HepG2 (cell line): ENCODE data around the gene TPD52L2. TPM values are rescaled to one million over a fixed set of nuclear protein-coding genes. Genes with fewer than 3 reads are reported as not detected.

ENCODE experiments used
- ATAC-seq: fragments of 200-7000 bp; cut with Tn5 transposase; 3 replicates; pipeline ENCODE4 v1.9.1; 2020; ENCODE audit warnings: mild to moderate bottlenecking, moderate library complexity
- BruUV-seq: library from RNA; stranded (reverse); fragments of 400-500 nt; replicated peaks from 2 replicates; lab custom pipeline; 2021; lab: Mats Ljungman, UMichigan
- CTCF ChIA-PET: fragments of 300-600 bp; formaldehyde crosslinking; extraction: SDS; loops from one replicate; lab custom pipeline; 2021; ENCODE audit warnings: low total read pairs, inconsistent platforms, low intra/inter-chr PET ratio; lab: Yijun Ruan, JAX
- POLR2A ChIA-PET: fragments of 350-600 bp; sonication (Branson Sonifier 250); formaldehyde crosslinking; loops from one replicate; lab custom pipeline; 2020; ENCODE audit warnings: antibody characterized with exemption, inconsistent platforms; lab: Yijun Ruan, JAX
- DNase-seq: peaks from one replicate; pipeline ENCODE4 v3.0.0-alpha.2; 2015; ENCODE audit warnings: low spot score
- FAIRE-seq: peaks from 3 replicates; lab custom pipeline; 2011; peaks lifted over from hg19 to GRCh38; lab: Jason Lieb, UNC
- H2AFZ ChIP-seq: one replicate; pipeline ENCODE4 v1.6.1; 2011; ENCODE audit warnings: low read length, inconsistent platforms
- H3K27ac ChIP-seq: fragments of 300-600 bp; 3 replicates; pipeline ENCODE4 v1.8.0; 2011; ENCODE audit warnings: mixed run types, mild to moderate bottlenecking, mixed read lengths, low read length, inconsistent platforms; ENCODE audit not compliant: insufficient read depth; ENCODE audit errors: extremely low read length
- H3K27me3 ChIP-seq, 2 experiments: fragments of 200-600 bp in 1 of 2; 2 replicates in 1 of 2; 3 replicates in 1 of 2; pipeline versions ENCODE4 v1.6.0 to v1.8.0; 2011; ENCODE audit warnings: low read length in 2 of 2, mild to moderate bottlenecking in 2 of 2, moderate library complexity in 2 of 2, inconsistent platforms in 1 of 2; ENCODE audit not compliant: insufficient read depth in 2 of 2, control insufficient read depth in 1 of 2
- H3K36me3 ChIP-seq, 2 experiments: fragments of 200-600 bp in 1 of 2; replicated peaks in 1 of 2; 2 replicates in 1 of 2; 3 replicates in 1 of 2; pipeline versions ENCODE4 v1.5.1 to v1.8.0; 2011; ENCODE audit warnings: low read length in 2 of 2, inconsistent platforms in 1 of 2; ENCODE audit not compliant: insufficient read depth in 2 of 2, control insufficient read depth in 1 of 2
- H3K4me1 ChIP-seq: 2 replicates; pipeline ENCODE4 v1.5.1; 2012; ENCODE audit warnings: low read length, inconsistent platforms; ENCODE audit not compliant: insufficient read depth
- H3K4me2 ChIP-seq: 2 replicates; pipeline ENCODE4 v1.6.0; 2011; ENCODE audit warnings: low read depth, low read length, inconsistent platforms
- H3K4me3 ChIP-seq, 3 experiments: fragments of 200-600 bp in 1 of 3; sonication (generic), shearing (Covaris generic) in 1 of 3; replicated peaks in 1 of 3; 2 replicates each; pipeline ENCODE4 v1.5.1; 2011 to 2016; ENCODE audit warnings: low read length in 3 of 3, inconsistent platforms in 2 of 3, low read depth in 2 of 3, mild to moderate bottlenecking in 2 of 3, control low read depth in 1 of 3, mixed read lengths in 1 of 3; ENCODE audit not compliant: insufficient read depth in 1 of 3
- H3K79me2 ChIP-seq: one replicate; pipeline ENCODE4 v1.6.1; 2011; ENCODE audit warnings: low read length, inconsistent platforms; ENCODE audit not compliant: insufficient read depth
- H3K9ac ChIP-seq: 2 replicates; pipeline ENCODE4 v1.6.0; 2011; ENCODE audit warnings: mild to moderate bottlenecking, low read depth, low read length, inconsistent platforms; ENCODE audit not compliant: insufficient read depth
- H3K9me3 ChIP-seq: 2 replicates; pipeline ENCODE4 v1.5.1; 2012; ENCODE audit warnings: mild to moderate bottlenecking, low read length
- H4K20me1 ChIP-seq: 2 replicates; pipeline ENCODE4 v1.6.0; 2011; ENCODE audit warnings: inconsistent platforms, mild to moderate bottlenecking, low read length, moderate library complexity; ENCODE audit not compliant: insufficient read depth
- HNF4A ChIP-seq: sonication (generic); formaldehyde crosslinking; IDR thresholded peaks from 2 replicates; pipeline ENCODE4 v1.4.0; 2020; ENCODE audit warnings: missing genetic modification reagents
- HOXA5 ChIP-seq: sonication (generic); formaldehyde crosslinking; IDR thresholded peaks from 2 replicates; pipeline ENCODE4 v1.4.0; 2020; ENCODE audit warnings: missing genetic modification reagents
- MEF2D ChIP-seq: sonication (generic); formaldehyde crosslinking; IDR thresholded peaks from 2 replicates; pipeline ENCODE4 v1.5.1; 2020; ENCODE audit warnings: mild to moderate bottlenecking, missing genetic modification reagents
- MTA3 ChIP-seq: sonication (generic); formaldehyde crosslinking; IDR thresholded peaks from 2 replicates; pipeline ENCODE4 v1.4.0; 2020; ENCODE audit warnings: missing genetic modification reagents
- NR2F6 ChIP-seq, 2 experiments: IDR thresholded peaks; 2 replicates each; pipeline ENCODE4 v1.6.1; 2016; ENCODE audit warnings: antibody characterized with exemption in 1 of 2, mild to moderate bottlenecking in 1 of 2
- PATZ1 ChIP-seq: sonication (generic); formaldehyde crosslinking; IDR thresholded peaks from 2 replicates; pipeline ENCODE4 v1.4.0; 2020; ENCODE audit warnings: missing genetic modification reagents
- PRDM15 ChIP-seq: sonication (generic); formaldehyde crosslinking; IDR thresholded peaks from 2 replicates; pipeline ENCODE4 v1.4.0; 2020; ENCODE audit warnings: missing genetic modification reagents
- TAF1 ChIP-seq: sonication (generic); formaldehyde crosslinking; IDR thresholded peaks from 2 replicates; pipeline ENCODE4 v1.4.0; 2020; ENCODE audit warnings: missing genetic modification reagents
- TBX2 ChIP-seq: sonication (generic); formaldehyde crosslinking; IDR thresholded peaks from 2 replicates; pipeline ENCODE4 v1.5.0; 2020; ENCODE audit warnings: missing genetic modification reagents, mild to moderate bottlenecking, borderline replicate concordance
- TMF1 ChIP-seq: sonication (generic); formaldehyde crosslinking; IDR thresholded peaks from 2 replicates; pipeline ENCODE4 v1.8.1; 2022; ENCODE audit warnings: low read depth, missing genetic modification reagents
- ZNF263 ChIP-seq: sonication (generic); formaldehyde crosslinking; IDR thresholded peaks from 2 replicates; pipeline ENCODE4 v1.4.0; 2020; ENCODE audit warnings: missing genetic modification reagents
- ZNF274 ChIP-seq: sonication (generic); formaldehyde crosslinking; IDR thresholded peaks from 2 replicates; pipeline ENCODE4 v1.5.1; 2020; ENCODE audit warnings: mild to moderate bottlenecking, missing genetic modification reagents
- ZNF280B ChIP-seq: sonication (generic); formaldehyde crosslinking; IDR thresholded peaks from 2 replicates; pipeline ENCODE4 v1.5.0; 2020; ENCODE audit warnings: missing genetic modification reagents, mild to moderate bottlenecking, borderline replicate concordance
- ZNF460 ChIP-seq: sonication (generic); formaldehyde crosslinking; IDR thresholded peaks from 2 replicates; pipeline ENCODE4 v1.5.1; 2020; ENCODE audit warnings: missing genetic modification reagents, mild to moderate bottlenecking, borderline replicate concordance
- WGBS: methylation state at CpG from one replicate; pipeline ENCODE4 v1.1.6; 2017; ENCODE audit warnings: low lambda C conversion rate; 5-methylcytosine and 5-hydroxymethylcytosine counted together
- in situ Hi-C: cut with HindIII; loops from 2 replicates; pipeline ENCODE4 v1.10.0; 2017; ENCODE audit warnings: low pct_unique_long_range_greater_than_20kb; ENCODE audit not compliant: extremely low pct_ligation_motif_present
- intact Hi-C: fragments of 100-400 bp; cut with micrococcal nuclease; formaldehyde crosslinking; loops from one replicate; pipeline ENCODE4 v1.10.0; 2022; ENCODE audit not compliant: unreplicated experiment
- polyA plus RNA-seq, 8 experiments: library from polyadenylated mRNA; depleted of rRNA in 3 of 8; stranded (reverse) in 7 of 8; unstranded in 1 of 8; fragments of >200 nt; fragmentation: Illumina TruSeq in 4 of 8; extraction: Trizol in 4 of 8; gene quantifications; 2 replicates each; pipeline versions ENCODE4 v1.2.1 to v1.2.3, GENCODE V29; 2011 to 2016; ENCODE audit warnings: low read depth in 4 of 8, missing spikeins in 1 of 8, mixed read lengths in 1 of 8; ENCODE audit not compliant: insufficient read depth in 1 of 8
- total RNA-seq, 5 experiments: library from RNA; depleted of rRNA; stranded (reverse); fragments of >200 nt; fragmentation: Illumina TruSeq; extraction: Trizol; gene quantifications; 2 replicates each; pipeline ENCODE4 v1.2.3, GENCODE V29; 2016; ENCODE audit warnings: low read depth in 1 of 5
- TF ChIP-seq, protein P1 (sequence below): IDR thresholded peaks from 2 replicates; pipeline ENCODE4 v1.6.1; 2016; ENCODE audit warnings: mild to moderate bottlenecking

The TPD52L2 gene
- total and polyA plus RNA-seq, 2 of the 13 experiments (the other 11 are each of a cell fraction or from before 2014, with no cell fraction given), result 156 to 184 TPM

DNA sequence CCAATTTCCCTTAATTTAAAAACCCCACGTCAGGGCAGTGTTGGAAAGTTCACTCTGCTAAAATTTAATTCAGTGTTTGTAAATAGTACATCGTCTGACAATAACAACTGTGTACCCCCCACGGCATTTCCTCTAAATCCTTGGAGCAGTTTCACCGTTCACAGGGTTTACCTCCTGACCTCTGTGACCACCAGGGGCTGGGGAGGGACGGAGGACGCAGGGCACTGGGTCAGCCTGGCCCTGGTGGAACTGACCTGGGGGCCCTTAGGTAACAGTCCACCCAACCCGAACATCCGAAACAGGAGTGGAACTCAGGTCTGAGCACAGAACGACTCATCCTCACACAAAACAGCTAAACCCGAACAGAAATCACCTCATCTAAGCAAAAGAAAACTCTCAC is 36.1 kb upstream of the TPD52L2 start:
- Histone ChIP-seq H3K9me3 (no peaks in the 10 kb centered on the region), H3K27me3 (peaks cover 13 to 32% of the 10 kb centered on the region in 2 experiments), H3K4me2 (peak overlapping the region; percentile 88), H3K27ac (no peak overlapping the region), H3K4me3 (peak overlapping the region in 1 of 3 experiments; percentile 24; a peak in 1 of 6 replicates), H3K9ac (no peak overlapping the region), H3K4me1 (peaks cover 52% of the 10 kb centered on the region), H3K36me3 (no peaks in the 10 kb centered on the region), H4K20me1 (peaks cover 4% of the 10 kb centered on the region; the same call in 1 of the 2 replicates), H2AFZ (no peak overlapping the region), H3K79me2 (no peaks in the 10 kb centered on the region)
- CTCF ChIA-PET, result interaction anchor here (1.5 kb wide), 1 partner anchor 35 kb away, joined by 4 read pairs; no protein-coding TSS in a partner anchor
- DNase-seq (no peak), ATAC-seq (peak; percentile 19; the same call in 2 of the 3 replicates), FAIRE-seq (peak; percentile 23)
- WGBS, result 19% methylated on average over 10 of the region's 10 CpGs
- in situ Hi-C loops (no loop called here), intact Hi-C loops (no loop called here)
- POLR2A ChIA-PET, result interaction anchor here (2.6 kb wide), 1 partner anchor 36 kb away, joined by 9 read pairs; the partner anchor contains the start of gene TPD52L2
- no TSS peak for BruUV-seq
- 0 out of 2 replicates have a peak, but pooled peaks have one; percentile 22 for TF ChIP-seq ZNF263 (CRISPR knock-in tag)
- TF ChIP-seq HNF4A (CRISPR knock-in tag), result 0 out of 2 replicates have a peak, but pooled peaks have one; percentile 19
- TF ChIP-seq TMF1 (CRISPR knock-in tag), result no peak
- TF ChIP-seq PATZ1 (CRISPR knock-in tag), result peak; percentile 67
- no peak for TF ChIP-seq ZNF280B (CRISPR knock-in tag)
- no peak for TF ChIP-seq ZNF460
- no peak for TF ChIP-seq MTA3 (CRISPR knock-in tag)
- TF ChIP-seq, protein P1, sequence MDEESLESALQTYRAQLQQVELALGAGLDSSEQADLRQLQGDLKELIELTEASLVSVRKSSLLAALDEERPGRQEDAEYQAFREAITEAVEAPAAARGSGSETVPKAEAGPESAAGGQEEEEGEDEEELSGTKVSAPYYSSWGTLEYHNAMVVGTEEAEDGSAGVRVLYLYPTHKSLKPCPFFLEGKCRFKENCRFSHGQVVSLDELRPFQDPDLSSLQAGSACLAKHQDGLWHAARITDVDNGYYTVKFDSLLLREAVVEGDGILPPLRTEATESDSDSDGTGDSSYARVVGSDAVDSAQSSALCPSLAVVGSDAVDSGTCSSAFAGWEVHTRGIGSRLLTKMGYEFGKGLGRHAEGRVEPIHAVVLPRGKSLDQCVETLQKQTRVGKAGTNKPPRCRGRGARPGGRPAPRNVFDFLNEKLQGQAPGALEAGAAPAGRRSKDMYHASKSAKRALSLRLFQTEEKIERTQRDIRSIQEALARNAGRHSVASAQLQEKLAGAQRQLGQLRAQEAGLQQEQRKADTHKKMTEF (CRISPR knock-in tag), result no peak
- TF ChIP-seq PRDM15 (CRISPR knock-in tag), result no peak
- TF ChIP-seq TBX2 (CRISPR knock-in tag), result no peak
- no peak for TF ChIP-seq ZNF274 (CRISPR knock-in tag)
- TF ChIP-seq HOXA5, result no peak
- peak; percentile 57; the same call in 1 of the 2 replicates for TF ChIP-seq NR2F6 (IDR thresholded peaks at IDR 0.05)
- 0 out of 2 replicates have a peak, but pooled peaks have one; percentile 35 for TF ChIP-seq NR2F6 (CRISPR knock-in tag; IDR thresholded peaks at IDR 0.05)
- no peak for TF ChIP-seq TAF1 (CRISPR knock-in tag)
- peak; percentile 39; the same call in 1 of the 2 replicates for TF ChIP-seq MEF2D (CRISPR knock-in tag)
